Measurements from ENCODE around the gene SMIM41.

DNA sequence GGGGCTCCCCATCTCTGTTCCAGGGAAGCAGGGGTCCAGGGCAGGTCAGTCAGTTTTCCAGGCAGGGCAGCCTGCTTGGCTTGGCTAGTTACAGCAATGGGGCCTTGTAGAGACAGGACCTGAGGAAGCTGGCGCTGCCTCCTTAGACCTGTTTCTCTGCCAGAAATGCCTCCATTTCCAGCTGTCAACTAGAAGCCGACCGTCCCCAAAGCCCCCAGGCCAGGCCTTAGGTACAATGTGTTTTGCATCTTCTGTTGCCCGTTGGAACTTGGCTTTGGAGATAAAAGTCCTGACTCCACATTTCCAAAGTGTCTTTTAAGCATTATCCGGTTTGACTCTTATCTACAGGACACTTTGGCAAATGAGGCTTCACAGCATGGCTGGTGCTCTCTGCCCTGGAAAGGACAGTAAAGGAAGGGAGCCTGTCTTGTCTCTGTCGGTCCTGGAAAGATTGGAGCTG lies 69.7 kb downstream of the SMIM41 start:
- TF ChIP-seq, protein P1, sequence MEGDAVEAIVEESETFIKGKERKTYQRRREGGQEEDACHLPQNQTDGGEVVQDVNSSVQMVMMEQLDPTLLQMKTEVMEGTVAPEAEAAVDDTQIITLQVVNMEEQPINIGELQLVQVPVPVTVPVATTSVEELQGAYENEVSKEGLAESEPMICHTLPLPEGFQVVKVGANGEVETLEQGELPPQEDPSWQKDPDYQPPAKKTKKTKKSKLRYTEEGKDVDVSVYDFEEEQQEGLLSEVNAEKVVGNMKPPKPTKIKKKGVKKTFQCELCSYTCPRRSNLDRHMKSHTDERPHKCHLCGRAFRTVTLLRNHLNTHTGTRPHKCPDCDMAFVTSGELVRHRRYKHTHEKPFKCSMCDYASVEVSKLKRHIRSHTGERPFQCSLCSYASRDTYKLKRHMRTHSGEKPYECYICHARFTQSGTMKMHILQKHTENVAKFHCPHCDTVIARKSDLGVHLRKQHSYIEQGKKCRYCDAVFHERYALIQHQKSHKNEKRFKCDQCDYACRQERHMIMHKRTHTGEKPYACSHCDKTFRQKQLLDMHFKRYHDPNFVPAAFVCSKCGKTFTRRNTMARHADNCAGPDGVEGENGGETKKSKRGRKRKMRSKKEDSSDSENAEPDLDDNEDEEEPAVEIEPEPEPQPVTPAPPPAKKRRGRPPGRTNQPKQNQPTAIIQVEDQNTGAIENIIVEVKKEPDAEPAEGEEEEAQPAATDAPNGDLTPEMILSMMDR (conservative IDR thresholded peaks at IDR 0.05 in 1 of 2, IDR thresholded peaks at IDR 0.05 in 1 of 2; ENCODE audit: low read depth in 1 of 2, low read length in 2 of 2) = no peak
- TF ChIP-seq EZH2 (IDR thresholded peaks at IDR 0.05; ENCODE audit: low read length, missing control alignments) = no peak
